HepG2 (cell line): ENCODE measurements around the gene BCL2L11. TPM values are rescaled to one million over a fixed set of nuclear protein-coding genes. Genes with fewer than 3 reads are reported as not detected.

ENCODE experiments used
- ARID3A ChIP-seq: IDR thresholded peaks from 2 replicates; pipeline ENCODE4 v1.6.1; 2012; ENCODE audit warnings: low read depth, low read length, improper control_type of control experiment
- ARNT2 ChIP-seq: sonication (generic); formaldehyde crosslinking; IDR thresholded peaks from 2 replicates; pipeline ENCODE4 v1.8.0; 2022; ENCODE audit warnings: mild to moderate bottlenecking, low read depth, missing genetic modification reagents, moderate library complexity
- ATF1 ChIP-seq: IDR thresholded peaks from 2 replicates; pipeline ENCODE4 v1.6.1; 2016; ENCODE audit warnings: mild to moderate bottlenecking, control low read depth
- ATF6 ChIP-seq: sonication (generic); formaldehyde crosslinking; conservative IDR thresholded peaks from 2 replicates; pipeline ENCODE4 v1.4.0; 2020; ENCODE audit warnings: missing genetic modification reagents
- CBFB ChIP-seq: sonication (generic); formaldehyde crosslinking; IDR thresholded peaks from 2 replicates; pipeline ENCODE4 v1.4.0; 2020; ENCODE audit warnings: missing genetic modification reagents
- DZIP1 ChIP-seq: sonication (generic); formaldehyde crosslinking; IDR thresholded peaks from 2 replicates; pipeline ENCODE4 v1.5.0; 2020; ENCODE audit warnings: mild to moderate bottlenecking, missing genetic modification reagents
- ETS1 ChIP-seq: sonication (generic); formaldehyde crosslinking; IDR thresholded peaks from 2 replicates; pipeline ENCODE4 v1.4.0; 2020; ENCODE audit warnings: missing genetic modification reagents
- FOXA1 ChIP-seq, 2 experiments: fragments of 450-650 bp in 1 of 2; sonication (generic) in 1 of 2; formaldehyde crosslinking in 1 of 2; IDR thresholded peaks; 2 replicates each; pipeline versions ENCODE4 v1.4.0 to v1.6.1; 2016 to 2020; ENCODE audit warnings: missing genetic modification reagents in 1 of 2
- HMGA1 ChIP-seq: sonication (generic); formaldehyde crosslinking; conservative IDR thresholded peaks from 2 replicates; pipeline ENCODE4 v1.4.0; 2020; ENCODE audit warnings: missing genetic modification reagents
- HOXA9 ChIP-seq: sonication (generic); formaldehyde crosslinking; IDR thresholded peaks from 2 replicates; pipeline ENCODE4 v1.8.1; 2022; ENCODE audit warnings: missing genetic modification reagents, mild to moderate bottlenecking, moderate library complexity, borderline replicate concordance
- KAT7 ChIP-seq: IDR thresholded peaks from 2 replicates; pipeline ENCODE4 v1.6.1; 2018; ENCODE audit warnings: borderline replicate concordance, missing compliant biosample characterization
- PAF1 ChIP-seq: IDR thresholded peaks from 2 replicates; pipeline ENCODE4 v1.6.1; 2016; ENCODE audit warnings: missing genetic modification reagents, missing compliant biosample characterization
- PHB2 ChIP-seq: fragments of 450-650 bp; IDR thresholded peaks from 2 replicates; pipeline ENCODE4 v1.6.1; 2018; ENCODE audit not compliant: partially characterized antibody
- TBL1XR1 ChIP-seq: fragments of 150-350 bp; IDR thresholded peaks from 2 replicates; pipeline ENCODE4 v1.6.1; 2014; ENCODE audit warnings: borderline replicate concordance, low read length; ENCODE audit not compliant: partially characterized antibody
- TCF12 ChIP-seq, 2 experiments: fragments of 450-650 bp in 1 of 2; sonication (generic) in 1 of 2; formaldehyde crosslinking in 1 of 2; IDR thresholded peaks; 2 replicates each; pipeline versions ENCODE4 v1.6.1 to v1.8.0; 2017 to 2022; ENCODE audit warnings: antibody characterized with exemption in 1 of 2, mild to moderate bottlenecking in 1 of 2, missing genetic modification reagents in 1 of 2, moderate library complexity in 1 of 2
- TP53 ChIP-seq: sonication (generic); formaldehyde crosslinking; conservative IDR thresholded peaks from 2 replicates; pipeline ENCODE4 v1.4.0; 2020; ENCODE audit warnings: missing genetic modification reagents
- ZBTB1 ChIP-seq: sonication (generic); formaldehyde crosslinking; IDR thresholded peaks from 2 replicates; pipeline ENCODE4 v1.4.0; 2020; ENCODE audit warnings: missing genetic modification reagents, borderline replicate concordance
- ZNF512B ChIP-seq: sonication (generic); formaldehyde crosslinking; IDR thresholded peaks from 2 replicates; pipeline ENCODE4 v1.5.1; 2020; ENCODE audit warnings: missing genetic modification reagents, mild to moderate bottlenecking, borderline replicate concordance
- polyA plus RNA-seq, 8 experiments: library from polyadenylated mRNA; depleted of rRNA in 3 of 8; stranded (reverse) in 7 of 8; unstranded in 1 of 8; fragments of >200 nt; fragmentation: Illumina TruSeq in 4 of 8; extraction: Trizol in 4 of 8; gene quantifications; 2 replicates each; pipeline versions ENCODE4 v1.2.1 to v1.2.3, GENCODE V29; 2011 to 2016; ENCODE audit warnings: low read depth in 4 of 8, missing spikeins in 1 of 8, mixed read lengths in 1 of 8; ENCODE audit not compliant: insufficient read depth in 1 of 8
- total RNA-seq, 5 experiments: library from RNA; depleted of rRNA; stranded (reverse); fragments of >200 nt; fragmentation: Illumina TruSeq; extraction: Trizol; gene quantifications; 2 replicates each; pipeline ENCODE4 v1.2.3, GENCODE V29; 2016; ENCODE audit warnings: low read depth in 1 of 5

The BCL2L11 gene
- total and polyA plus RNA-seq, 2 of the 13 experiments (the other 11 are each of a cell fraction or from before 2014, with no cell fraction given): 6.1 to 9.7 TPM

GRCh38 chr2:111120253-111121027, at the start of gene BCL2L11 (continued):
- TF ChIP-seq ARID3A (no peak), PAF1 (CRISPR knock-in tag) (no peak), FOXA1 (IDR thresholded peaks at IDR 0.05) (no peak), FOXA1 (CRISPR knock-in tag; IDR thresholded peaks at IDR 0.05) (peak; percentile 93), DZIP1 (CRISPR knock-in tag) (peak; percentile 84), HMGA1 (CRISPR knock-in tag) (no peak), ZNF512B (CRISPR knock-in tag) (no peak), CBFB (CRISPR knock-in tag) (peak; percentile 95), ETS1 (CRISPR knock-in tag) (peak; percentile 87; the same call in 1 of the 2 replicates), PHB2 (no peak), ATF6 (CRISPR knock-in tag) (no peak), HOXA9 (CRISPR knock-in tag) (peak; percentile 82; the same call in 1 of the 2 replicates), KAT7 (CRISPR knock-in tag) (peak; percentile 98; the same call in 1 of the 2 replicates), ATF1 (no peak), TP53 (CRISPR knock-in tag) (no peak; the same call in 1 of the 2 replicates), ZBTB1 (no peak), TBL1XR1 (peak; percentile 65), ARNT2 (CRISPR knock-in tag) (peak; percentile 97), TCF12 (IDR thresholded peaks at IDR 0.05) (no peak), TCF12 (CRISPR knock-in tag; IDR thresholded peaks at IDR 0.05) (peak; percentile 59)
